Measurements from ENCODE around the gene DIAPH2.

The DIAPH2 gene

DNA sequence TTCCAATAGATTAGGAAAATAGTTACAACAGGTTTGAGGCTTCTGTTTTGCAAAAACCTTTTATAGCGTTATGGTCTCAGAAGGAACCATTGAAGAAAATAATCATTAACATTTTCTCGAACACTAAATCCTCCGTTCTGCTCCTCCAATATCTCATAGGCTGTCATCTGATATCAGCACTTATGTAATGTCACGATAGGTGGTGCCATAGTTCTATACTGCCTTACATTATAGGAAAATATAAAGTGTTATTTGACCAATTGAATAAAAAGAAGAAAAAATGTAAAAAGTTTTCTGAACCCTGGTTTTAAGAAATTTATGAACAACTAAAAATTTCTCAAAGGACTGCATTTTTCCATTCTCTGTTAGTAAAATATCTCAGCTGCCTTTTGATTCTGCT is 490.5 kb downstream of the DIAPH2 start:
- DNase-seq (ENCODE audit: low read depth in 2 of 2) = no peak

GRCh38 chrX:97189668-97190067 is 505.0 kb downstream of the DIAPH2 start:
- no peak for DNase-seq (ENCODE audit: low read depth in 2 of 2)

DNA sequence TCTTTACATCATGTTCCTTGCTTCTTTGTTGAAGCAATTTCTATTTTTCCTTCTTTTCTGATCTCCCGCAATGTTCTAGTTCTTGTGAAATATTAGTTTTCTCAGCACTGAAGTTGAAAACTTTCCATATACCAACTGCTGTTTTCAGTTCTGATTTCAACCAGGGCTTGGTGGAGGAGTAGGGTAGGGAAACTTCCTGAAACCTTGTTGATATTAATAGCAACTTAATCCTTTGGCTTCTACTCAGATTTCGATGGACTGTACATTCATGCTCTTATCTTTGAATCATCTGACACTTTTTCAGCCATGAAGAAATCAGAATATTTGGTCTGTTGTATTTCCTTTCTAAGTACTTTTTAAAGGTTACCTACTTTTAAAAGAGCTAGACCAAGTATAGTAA is 514.9 kb downstream of the DIAPH2 start:
- DNase-seq (ENCODE audit: low read depth in 2 of 2) = no peak

DNA sequence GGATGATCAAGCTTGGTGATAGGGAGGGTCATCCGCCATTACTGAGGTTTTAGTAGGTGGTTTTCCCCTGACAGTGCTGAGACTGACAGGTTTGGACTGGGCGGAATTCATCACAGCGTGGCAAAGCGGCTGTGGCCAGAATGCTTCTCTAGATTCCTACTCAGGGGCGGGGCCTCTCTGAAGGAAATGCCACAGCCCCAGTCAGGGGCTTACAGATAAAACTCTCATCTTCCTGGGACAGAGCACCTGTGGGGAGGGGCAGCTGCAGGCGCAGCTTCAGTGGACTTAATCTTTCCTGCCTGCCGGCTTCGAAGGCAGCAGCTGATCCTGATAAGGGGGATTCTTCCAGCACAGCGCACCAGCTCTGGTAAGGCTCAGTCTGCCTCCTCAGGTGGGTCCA is 515.8 kb downstream of the DIAPH2 start:
- no peak for DNase-seq (ENCODE audit: low read depth in 2 of 2)

- DNase-seq (ENCODE audit: low read depth in 2 of 2) = no peak
Measured at GRCh38 chrX:97210501-97210900, 525.9 kb downstream of the DIAPH2 start.

- no peak for DNase-seq (ENCODE audit: low read depth in 2 of 2)
Measured at GRCh38 chrX:97211070-97211469, 526.4 kb downstream of the DIAPH2 start.

- DNase-seq (ENCODE audit: low read depth in 2 of 2) = no peak
Measured at GRCh38 chrX:97215186-97215585, 530.5 kb downstream of the DIAPH2 start.

DNA sequence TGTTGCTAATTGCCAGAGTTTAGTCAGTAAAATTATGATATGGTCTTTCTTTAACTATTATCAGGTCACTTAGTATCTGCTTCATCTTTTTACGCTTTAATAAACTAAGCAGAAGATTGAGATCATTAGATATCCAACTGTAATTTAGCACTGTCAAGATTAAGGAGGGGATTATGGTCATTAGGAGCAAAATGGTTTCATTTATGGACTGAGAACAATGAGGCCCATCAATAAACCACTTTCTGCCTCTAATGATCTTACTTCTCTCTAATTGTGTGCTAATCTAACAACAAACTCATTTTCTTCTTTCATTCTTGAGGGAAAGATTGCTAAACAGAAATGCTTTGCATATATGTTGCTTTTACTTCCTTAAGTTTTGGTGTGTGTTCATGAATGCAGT is 539.5 kb downstream of the DIAPH2 start:
- no peak for DNase-seq (ENCODE audit: low read depth in 2 of 2)

DNA sequence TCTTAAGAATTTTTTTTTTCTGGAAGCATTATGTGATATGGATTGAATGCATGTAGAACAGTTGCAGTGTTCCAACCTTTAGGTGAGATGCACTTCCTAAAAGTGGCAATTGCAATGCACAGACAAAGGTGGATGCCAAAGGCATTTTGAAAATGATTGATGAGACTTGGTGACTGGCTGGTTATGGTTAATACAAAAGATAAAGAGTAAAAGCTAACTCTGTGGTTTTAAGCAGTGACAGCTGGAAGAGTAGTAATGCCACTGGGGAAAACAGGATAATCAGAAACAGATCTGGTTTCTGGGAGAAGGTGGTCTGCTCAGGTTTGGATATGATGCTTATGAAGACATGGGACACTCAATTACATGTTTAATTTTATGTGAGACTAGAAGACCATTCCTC is 544.7 kb downstream of the DIAPH2 start:
- DNase-seq (ENCODE audit: low read depth in 2 of 2) = no peak

DNA sequence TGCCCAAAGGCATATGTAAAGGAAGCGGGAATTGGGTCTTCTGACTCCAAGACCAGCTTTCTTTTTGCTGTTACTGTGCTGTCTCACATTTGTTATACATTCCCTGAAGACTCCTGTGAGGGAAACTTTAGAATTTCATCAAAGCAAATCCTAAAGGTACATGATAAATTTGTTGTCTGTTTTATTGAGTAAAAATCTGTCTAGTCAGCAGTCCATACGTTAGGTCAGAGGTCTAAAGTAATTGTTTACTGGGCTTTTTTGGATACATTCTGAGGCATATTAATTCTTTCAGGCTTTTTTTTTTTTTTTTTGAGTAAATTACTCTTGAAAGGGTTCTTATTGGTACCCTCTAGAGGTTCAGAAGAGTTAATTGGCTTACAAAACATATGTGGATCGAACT is 546.3 kb downstream of the DIAPH2 start:
- DNase-seq (ENCODE audit: low read depth in 2 of 2) = no peak

DNA sequence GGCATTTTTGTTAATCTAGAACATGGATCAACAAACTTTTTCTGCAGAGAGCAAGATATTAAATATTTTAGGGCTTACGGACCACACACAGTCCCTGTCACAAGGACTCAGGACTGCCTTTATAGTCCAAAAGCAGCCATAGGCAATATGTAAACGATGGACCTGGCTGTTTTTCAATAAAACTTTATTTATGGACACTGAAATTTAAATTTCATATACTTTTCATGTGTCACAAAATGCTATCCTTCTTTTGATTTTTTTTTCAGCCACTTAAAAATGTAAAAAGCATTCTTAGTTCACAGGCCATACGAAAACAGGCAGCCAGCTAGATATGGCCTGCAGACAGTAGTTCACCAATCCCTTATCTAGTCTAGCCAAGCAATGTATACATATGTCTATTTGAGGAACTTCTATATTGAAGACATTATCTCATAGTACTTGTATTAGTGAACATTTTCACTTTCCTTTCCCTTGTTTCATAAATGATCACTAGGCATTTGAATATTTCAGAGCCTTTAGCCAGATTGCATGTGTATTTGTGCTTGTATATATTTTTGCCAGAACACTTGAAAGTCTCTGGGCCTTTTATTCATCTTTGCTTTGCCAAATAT is 549.9 kb downstream of the DIAPH2 start:
- no peak for DNase-seq (ENCODE audit: low read depth in 2 of 2)

DNA sequence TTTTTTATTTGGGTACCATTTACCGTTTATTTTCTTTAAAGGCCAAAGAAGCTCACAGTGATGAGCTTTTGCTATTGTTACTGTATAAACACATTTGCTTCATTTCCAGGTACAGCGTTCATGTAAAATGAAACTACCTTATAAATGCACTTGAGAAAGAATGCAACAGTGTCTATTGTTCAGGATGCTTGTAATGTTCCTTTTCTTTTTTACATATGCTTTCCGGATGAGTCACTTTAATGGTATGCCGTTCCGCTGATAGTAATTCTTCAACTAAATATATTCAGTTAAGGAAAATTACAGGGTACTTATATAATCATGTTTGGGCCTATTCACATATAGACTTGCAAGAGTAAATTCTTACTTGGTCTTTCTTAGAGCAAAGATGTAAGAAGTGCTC is 554.0 kb downstream of the DIAPH2 start:
- DNase-seq (ENCODE audit: low read depth in 2 of 2) = no peak

GRCh38 chrX:97252111-97252510 is 567.5 kb downstream of the DIAPH2 start:
- no peak for DNase-seq (ENCODE audit: low read depth in 2 of 2)

GRCh38 chrX:97260679-97261078 is 576.0 kb downstream of the DIAPH2 start:
- no peak for DNase-seq (ENCODE audit: low read depth in 2 of 2)

DNA sequence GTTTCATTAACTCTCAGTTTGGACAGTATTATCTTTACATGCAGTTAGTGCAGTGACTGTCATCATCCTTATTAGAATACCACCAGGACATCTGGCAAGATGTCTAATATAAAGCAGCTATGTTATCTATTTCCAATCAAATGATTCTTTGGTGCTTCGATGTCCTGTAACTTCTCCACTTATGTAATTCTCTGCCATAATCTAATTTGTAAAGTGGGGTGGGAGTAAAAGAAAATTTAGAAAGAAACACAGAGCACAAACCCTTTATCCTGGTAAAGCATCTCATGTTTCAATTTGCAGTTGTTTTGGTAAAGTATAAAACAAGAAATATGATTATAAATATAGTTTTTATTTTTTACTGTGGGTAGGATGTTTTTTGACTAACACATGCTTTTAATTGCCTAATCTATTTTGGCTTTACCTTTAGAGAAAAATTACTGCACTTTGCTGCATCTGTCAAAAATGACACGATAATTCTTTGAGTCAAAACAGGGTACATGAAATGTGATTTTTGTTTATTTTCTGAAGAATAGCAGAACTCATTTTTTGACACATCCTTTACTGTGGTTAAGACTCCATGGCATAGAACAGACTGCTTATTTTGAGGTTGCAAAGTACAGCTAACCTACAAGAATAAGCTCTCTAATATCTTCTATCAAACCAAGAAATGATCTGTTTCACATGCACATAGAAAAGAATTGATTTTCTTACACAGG is 581.9 kb downstream of the DIAPH2 start:
- no peak for DNase-seq (ENCODE audit: low read depth in 2 of 2)

- no peak for DNase-seq (ENCODE audit: low read depth in 2 of 2)
Measured at GRCh38 chrX:97267396-97268181, 582.9 kb downstream of the DIAPH2 start.

GRCh38 chrX:97268182-97268680 is 583.6 kb downstream of the DIAPH2 start:
- no peak for DNase-seq (ENCODE audit: low read depth in 2 of 2)

DNA sequence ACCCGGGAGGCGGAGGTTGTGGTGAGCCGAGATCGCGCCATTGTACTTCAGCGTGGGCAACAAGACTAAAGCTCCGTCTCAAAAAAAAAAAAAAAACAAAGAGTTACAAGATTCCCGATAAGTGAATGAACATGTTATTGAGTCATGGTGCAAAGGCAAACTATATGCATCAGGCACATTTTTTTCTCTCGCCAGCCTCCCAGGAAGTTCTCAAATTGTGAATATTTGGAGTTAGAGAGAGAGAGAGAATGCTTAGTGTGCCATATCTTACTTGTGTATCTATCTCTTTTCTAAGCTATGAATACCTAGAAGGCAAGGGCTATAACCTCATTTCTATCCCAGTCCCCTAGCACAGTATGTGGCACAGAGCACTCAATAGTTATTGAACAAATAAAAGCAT is 599.9 kb downstream of the DIAPH2 start:
- no peak for DNase-seq (ENCODE audit: low read depth in 2 of 2)

GRCh38 chrX:97290199-97290598 is 605.6 kb downstream of the DIAPH2 start:
- DNase-seq (ENCODE audit: low read depth in 2 of 2) = no peak

- no peak for DNase-seq (ENCODE audit: low read depth in 2 of 2)
Measured at GRCh38 chrX:97294041-97294440, 609.4 kb downstream of the DIAPH2 start.

- DNase-seq (ENCODE audit: low read depth in 2 of 2) = no peak
Measured at GRCh38 chrX:97295954-97296353, 611.3 kb downstream of the DIAPH2 start.

DNA sequence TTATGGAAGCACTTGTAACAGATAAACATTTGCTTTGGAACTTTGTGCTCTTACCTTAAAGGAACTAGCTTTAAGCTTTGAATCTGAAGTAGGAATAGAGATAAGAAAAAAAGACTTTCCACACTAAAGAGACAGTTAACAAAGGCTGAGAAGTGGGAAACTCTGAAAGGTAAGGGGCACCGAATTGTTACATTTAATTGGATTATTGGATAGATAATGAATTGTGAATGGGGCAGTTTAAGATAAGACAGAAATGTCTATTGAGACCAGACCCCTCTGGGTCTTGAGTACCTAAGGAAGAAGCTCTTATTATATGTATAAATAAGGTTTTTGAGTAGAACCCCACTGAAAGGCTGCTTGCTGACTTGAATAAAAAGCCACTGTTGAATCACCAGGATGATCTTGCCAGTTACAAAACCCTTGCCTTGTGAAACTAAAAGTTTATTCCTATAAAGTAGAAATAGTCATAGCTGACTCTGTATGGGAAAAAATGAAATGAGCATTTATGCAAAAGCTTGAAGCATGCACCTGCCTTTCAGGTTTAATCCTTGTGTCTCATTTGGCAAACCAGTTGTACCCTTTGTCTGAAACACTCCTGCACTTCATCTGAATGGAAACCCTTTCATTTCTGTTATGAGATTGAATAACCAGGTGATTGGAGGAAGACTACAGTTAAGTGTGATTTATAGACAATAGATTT is 622.3 kb downstream of the DIAPH2 start:
- no peak for DNase-seq (ENCODE audit: low read depth in 2 of 2)

Measured in stimulated activated CD8-positive, alpha-beta memory T cell treated with anti-CD3 and anti-CD28 coated beads, Interleukin-15, amount 100 ng/mL, for 48 hours (primary cell).